Spinal cord (tissue), 10 donors: Measurements from ENCODE around the gene ANKH. TPM values are rescaled to one million over a fixed set of nuclear protein-coding genes. Genes with fewer than 3 reads are reported as not detected.

ENCODE experiments used
- DNase-seq, 6 donors: peaks; one replicate each; pipeline versions ENCODE4 v3.0.0 to v3.0.0-alpha.2; 2013 to 2015; ENCODE audit warnings: low spot score in 6 of 6, low read depth in 4 of 6
- H3K27ac ChIP-seq: one replicate; pipeline ENCODE4 v1.5.1; 2013; ENCODE audit warnings: low read depth, low read length, control low read depth
- H3K27me3 ChIP-seq: one replicate; pipeline ENCODE4 v1.6.1; 2013; ENCODE audit warnings: low read length; ENCODE audit not compliant: control insufficient read depth, insufficient read depth
- H3K36me3 ChIP-seq: one replicate; pipeline ENCODE4 v1.6.1; 2013; ENCODE audit warnings: low read length; ENCODE audit not compliant: control insufficient read depth, insufficient read depth
- H3K4me1 ChIP-seq: one replicate; pipeline ENCODE4 v1.6.1; 2013; ENCODE audit warnings: low read length; ENCODE audit not compliant: control insufficient read depth, insufficient read depth
- H3K4me3 ChIP-seq: one replicate; pipeline ENCODE4 v1.5.1; 2013; ENCODE audit warnings: low read depth, low read length, control low read depth
- H3K9me3 ChIP-seq: one replicate; pipeline ENCODE4 v1.6.1; 2013; ENCODE audit warnings: low read length; ENCODE audit not compliant: control insufficient read depth, insufficient read depth
- WGBS: methylation state at CpG from one replicate; pipeline ENCODE4 v1.1.5; 2013; ENCODE audit warnings: missing lambda C conversion rate; ENCODE audit not compliant: insufficient coverage; 5-methylcytosine and 5-hydroxymethylcytosine counted together
- polyA plus RNA-seq, 2 donors: library from polyadenylated mRNA; unstranded; fragments of 120-200 nt; gene quantifications; one replicate each; pipeline ENCODE4 v1.2.1, GENCODE V29; 2013; ENCODE audit not compliant: insufficient read length in 2 of 2
- total RNA-seq, 2 donors: library from RNA; depleted of rRNA in 1 of 2; stranded (reverse); fragments of 120-200 nt in 1 of 2; fragments of >200 nt in 1 of 2; gene quantifications; one replicate each; pipeline versions ENCODE4 v1.2.3 to v1.2.4, GENCODE V29; 2013 to 2014
- donor health status: healthy.

ANKH gene
- total and polyA plus RNA-seq, 4 donors = 45.2 to 73.8 (median 59.6) TPM

DNA sequence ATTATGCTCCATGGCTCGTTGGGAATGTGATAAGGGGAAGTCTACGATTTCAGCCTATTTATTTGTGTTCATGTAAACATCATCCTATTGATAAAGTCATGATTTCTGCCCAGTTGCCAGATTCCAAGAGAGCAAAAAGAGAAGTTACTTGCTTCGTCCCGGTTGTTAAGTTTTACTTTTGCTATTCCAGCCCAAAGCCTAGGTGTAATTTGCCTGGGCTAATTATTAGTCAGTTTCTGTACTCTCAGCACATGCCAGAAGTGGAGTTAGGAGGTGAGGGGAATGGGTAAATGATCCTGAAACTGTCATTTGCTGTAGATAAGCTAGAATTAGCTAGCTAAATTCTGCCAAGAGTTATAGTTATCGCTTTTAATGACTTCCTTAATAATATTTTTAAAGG is 4.5 kb upstream of the ANKH start:
- H3K4me1 ChIP-seq = peaks cover 3% of the 10 kb centered on the region
- no peaks in the 10 kb centered on the region for H3K36me3 ChIP-seq
- no peak overlapping the region for H3K4me3 ChIP-seq
- no peak overlapping the region for H3K27ac ChIP-seq
- H3K27me3 ChIP-seq = no peaks in the 10 kb centered on the region
- H3K9me3 ChIP-seq = no peaks in the 10 kb centered on the region
- no peak for DNase-seq
- WGBS = no CpG with 5 or more reads among the region's 5 CpGs

DNA sequence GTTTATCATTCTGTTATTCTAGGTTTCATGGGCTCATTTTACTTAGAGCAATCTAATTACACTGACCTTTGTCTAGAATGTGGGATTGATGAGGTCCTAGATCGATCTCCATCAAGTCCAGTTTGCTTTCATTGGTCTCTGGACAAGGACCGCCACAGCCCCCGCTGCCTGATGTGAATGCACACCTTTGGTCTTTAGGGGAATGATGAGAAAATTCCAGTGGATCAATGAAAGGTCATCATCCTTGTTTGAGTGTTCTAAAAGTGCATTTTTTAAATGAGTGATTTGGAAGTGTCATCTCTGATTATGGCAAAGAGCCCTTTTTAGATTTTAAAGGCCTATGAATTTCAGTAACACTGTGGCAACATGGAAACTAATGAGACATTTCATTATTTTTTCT is 2.2 kb upstream of the ANKH start:
- no peak overlapping the region for H3K27ac ChIP-seq
- 92% methylated on average over 2 of the region's 3 CpGs for WGBS
- H3K9me3 ChIP-seq = no peaks in the 10 kb centered on the region
- no peaks in the 10 kb centered on the region for H3K36me3 ChIP-seq
- H3K4me3 ChIP-seq = no peak overlapping the region
- DNase-seq = no peak
- H3K4me1 ChIP-seq = peaks cover 11% of the 10 kb centered on the region
- H3K27me3 ChIP-seq = no peaks in the 10 kb centered on the region

DNA sequence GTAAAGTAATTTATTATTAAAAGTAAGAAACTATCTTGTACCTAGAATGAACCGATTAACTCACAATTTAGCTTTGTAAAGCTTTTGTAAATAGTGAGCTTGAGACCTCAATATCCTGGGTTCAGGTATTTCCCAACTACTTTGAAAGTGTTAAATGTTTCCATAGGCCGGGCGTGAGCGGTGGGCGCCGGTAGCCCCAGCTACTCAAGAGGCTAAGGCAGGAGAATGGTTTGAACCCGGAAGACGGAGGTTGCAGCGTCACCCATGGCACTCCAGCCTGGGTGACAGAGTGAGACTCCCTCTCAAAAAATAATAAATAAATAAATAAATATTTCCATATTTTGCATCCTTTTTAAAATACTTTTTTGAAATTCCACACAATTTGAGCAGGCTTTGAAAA is 1.5 kb upstream of the ANKH start:
- no peaks in the 10 kb centered on the region for H3K27me3 ChIP-seq
- H3K4me1 ChIP-seq = peaks cover 11% of the 10 kb centered on the region
- no CpG with 5 or more reads among the region's 9 CpGs for WGBS
- H3K9me3 ChIP-seq = no peaks in the 10 kb centered on the region
- H3K27ac ChIP-seq = peak overlapping the region; percentile 77
- H3K4me3 ChIP-seq = peak overlapping the region; percentile 53
- H3K36me3 ChIP-seq = no peaks in the 10 kb centered on the region
- no peak for DNase-seq

DNA sequence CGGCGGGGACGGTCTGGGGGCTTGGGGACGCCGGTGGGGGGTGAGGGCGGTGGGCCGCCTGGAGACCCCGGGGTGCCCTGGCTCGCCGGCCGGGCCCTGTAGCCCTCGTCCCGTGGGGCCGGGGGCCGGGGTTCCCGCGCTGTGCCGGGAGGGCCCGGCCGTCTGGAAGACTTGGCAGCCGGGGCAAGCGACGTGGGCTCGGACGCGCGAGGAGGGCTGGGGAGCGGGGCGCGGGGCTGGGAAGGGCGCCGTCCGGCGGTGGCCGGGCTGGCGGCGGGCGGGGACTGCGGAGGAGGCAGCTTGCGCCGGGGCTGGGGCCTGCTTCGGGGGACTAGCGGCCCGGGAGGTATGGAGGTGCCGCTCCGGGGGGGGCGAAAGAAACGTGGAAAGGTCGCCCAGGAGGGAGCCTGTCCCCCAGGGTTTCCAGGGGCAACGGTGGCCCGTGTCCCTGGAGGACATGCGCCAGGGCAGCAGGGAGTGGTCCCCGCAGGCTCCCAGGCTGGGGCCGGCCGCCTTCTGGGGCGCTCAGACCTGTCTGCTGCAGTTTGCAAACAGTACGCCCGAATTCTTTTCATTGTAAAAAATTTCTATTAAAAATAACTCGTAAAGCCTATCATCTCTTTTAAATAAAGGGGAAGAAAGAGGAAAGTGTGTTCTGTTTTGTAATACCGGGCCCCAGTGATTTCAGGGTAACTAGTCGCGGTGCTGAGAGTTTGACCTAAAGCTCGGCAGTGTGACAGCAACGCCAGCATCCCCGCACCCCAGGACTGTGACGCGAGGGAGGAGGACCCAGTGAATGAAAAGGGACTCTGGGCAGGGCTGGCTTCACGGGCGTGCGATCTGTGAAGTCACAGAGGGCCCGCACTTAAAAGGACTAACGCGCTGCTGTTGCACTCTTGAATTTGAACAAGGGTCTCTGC is 752 bp upstream of the ANKH start:
- Histone ChIP-seq H3K27ac (peak overlapping the region; percentile 77), H3K9me3 (no peaks in the 10 kb centered on the region), H3K4me3 (peak overlapping the region; percentile 53), H3K36me3 (no peaks in the 10 kb centered on the region), H3K27me3 (no peaks in the 10 kb centered on the region), H3K4me1 (peaks cover 11% of the 10 kb centered on the region)
- WGBS = under 1% methylated on average over 64 of the region's 73 CpGs
- DNase-seq = peak in 5 of 6 donors; percentile 41 to 85 (median 59)

DNA sequence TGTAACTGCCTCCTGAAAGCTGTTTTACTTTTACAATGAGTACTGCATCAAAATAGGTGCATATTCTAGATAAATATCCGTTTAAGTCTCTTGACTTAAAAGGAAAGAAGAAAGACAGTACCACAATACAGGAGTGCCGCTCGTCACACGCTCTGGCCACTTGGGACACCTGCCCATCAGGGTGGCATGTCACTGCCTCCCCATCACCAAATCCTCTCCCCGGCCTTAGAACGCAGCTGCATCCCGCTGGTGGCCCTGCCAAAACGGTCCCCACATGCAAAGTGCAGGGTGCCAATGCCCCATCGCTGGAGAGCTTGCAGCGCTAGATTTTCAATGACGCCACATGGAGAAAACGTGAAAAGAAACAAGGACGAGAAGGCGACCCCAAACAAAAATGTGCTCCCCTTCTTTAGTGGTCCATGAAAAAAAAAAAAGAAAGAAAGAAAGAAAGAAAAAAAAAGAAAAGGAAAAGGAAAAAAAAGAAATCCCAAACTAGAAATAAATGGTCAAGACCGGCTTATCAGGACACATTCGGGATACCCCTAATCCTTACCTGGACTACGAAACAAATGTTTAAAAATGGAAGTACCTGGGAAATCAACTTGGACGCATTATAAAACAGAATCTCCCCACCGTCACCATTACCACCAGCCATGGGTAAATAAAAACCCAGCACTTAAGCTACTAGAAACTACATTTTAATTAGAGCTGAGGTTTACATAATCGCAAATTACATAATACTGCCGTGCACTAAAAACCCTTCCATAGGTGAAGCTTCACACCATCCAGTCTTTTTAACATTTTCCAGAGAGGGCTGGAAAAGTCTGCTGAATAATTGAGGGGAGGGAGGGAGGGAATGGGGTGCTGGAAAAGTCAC is 1.0 kb downstream of the ANKH start:
- Histone ChIP-seq H3K4me1 (peaks cover 11% of the 10 kb centered on the region), H3K27me3 (no peaks in the 10 kb centered on the region)
- peak in 4 of 6 donors; percentile 26 to 63 (median 45) for DNase-seq

DNA sequence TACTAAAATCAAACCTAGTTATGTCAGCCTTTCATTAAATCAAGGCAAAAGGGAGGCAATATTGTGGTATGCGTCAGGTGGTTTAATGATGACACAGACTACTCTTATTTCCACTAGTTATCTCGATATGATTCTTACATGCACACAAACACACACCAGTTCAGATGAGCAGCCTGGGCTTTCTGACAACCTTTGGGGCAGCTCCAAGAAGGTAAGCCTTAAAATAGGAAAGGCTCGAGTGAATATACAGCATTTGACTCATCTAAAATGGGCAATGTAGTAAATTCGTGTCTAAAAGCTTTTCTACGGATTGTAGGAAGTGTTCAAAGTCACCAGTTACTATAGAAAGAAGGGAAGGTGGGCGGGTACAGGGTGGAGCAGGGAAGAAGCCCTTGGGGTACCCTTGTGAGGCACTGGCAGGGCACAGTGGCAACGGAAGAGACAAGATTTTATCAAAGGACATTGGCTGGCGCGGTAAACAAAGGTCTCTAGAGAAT is 1.9 kb downstream of the ANKH start:
- no peaks in the 10 kb centered on the region for H3K9me3 ChIP-seq
- peak overlapping the region; percentile 76 for H3K4me3 ChIP-seq
- no peaks in the 10 kb centered on the region for H3K27me3 ChIP-seq
- WGBS = 38% methylated on average over 4 of the region's 9 CpGs
- DNase-seq = peak in 1 of 6 donors; percentile 7
- peaks cover 11% of the 10 kb centered on the region for H3K4me1 ChIP-seq
- H3K36me3 ChIP-seq = no peaks in the 10 kb centered on the region
- no peak overlapping the region for H3K27ac ChIP-seq

More for the DNA sequence above, 1.0 kb downstream of the ANKH start:
- peak overlapping the region; percentile 76 for H3K4me3 ChIP-seq
- H3K27ac ChIP-seq = peak overlapping the region; percentile 15
- WGBS = 2% methylated on average over 5 of the region's 21 CpGs
- no peaks in the 10 kb centered on the region for H3K36me3 ChIP-seq
- no peaks in the 10 kb centered on the region for H3K9me3 ChIP-seq

DNA sequence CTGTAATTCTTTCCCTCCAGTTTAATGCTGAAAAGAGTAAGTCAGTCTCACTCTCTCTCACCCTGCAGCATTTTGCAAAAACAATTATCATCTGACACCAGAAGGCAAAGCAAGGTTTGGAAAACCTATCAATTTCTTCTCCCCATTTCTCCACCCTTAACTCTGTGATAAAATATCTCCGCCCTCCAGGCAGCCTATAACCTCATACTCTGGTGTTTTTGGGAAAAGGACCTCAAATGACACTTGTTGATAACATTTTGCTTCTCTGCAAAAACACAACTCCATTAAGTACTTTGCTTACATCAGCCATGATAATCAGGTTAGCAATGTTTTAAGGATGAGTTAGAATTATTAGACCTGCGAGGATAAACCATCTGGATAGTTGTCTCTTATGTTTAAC is 2.3 kb downstream of the ANKH start:
- no CpG with 5 or more reads among the region's 2 CpGs for WGBS
- no peak overlapping the region for H3K27ac ChIP-seq
- H3K36me3 ChIP-seq = no peaks in the 10 kb centered on the region
- no peaks in the 10 kb centered on the region for H3K9me3 ChIP-seq
- H3K4me3 ChIP-seq = peak overlapping the region; percentile 12
- peaks cover 11% of the 10 kb centered on the region for H3K4me1 ChIP-seq
- peak in 1 of 6 donors; percentile 8 for DNase-seq
- no peaks in the 10 kb centered on the region for H3K27me3 ChIP-seq

DNA sequence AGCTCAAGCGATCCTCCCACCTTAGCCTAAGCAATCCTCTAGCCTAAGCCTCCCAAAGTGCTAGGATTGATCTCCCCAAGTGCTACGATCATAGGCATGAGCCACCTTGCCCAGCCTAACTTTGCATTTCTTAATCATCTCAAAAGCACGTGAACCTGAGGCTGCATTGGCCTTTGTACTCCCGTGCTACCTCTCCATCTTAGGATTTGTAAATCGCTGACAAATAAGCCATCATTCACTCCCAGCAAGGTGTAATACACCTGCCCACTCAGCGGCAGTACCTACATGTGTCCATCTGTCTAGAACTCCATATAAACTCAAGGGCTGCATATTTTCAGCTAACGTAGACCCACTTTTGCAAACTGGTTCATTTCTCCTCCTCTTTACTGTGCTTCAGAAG is 2.8 kb downstream of the ANKH start:
- DNase-seq = no peak
- no peaks in the 10 kb centered on the region for H3K36me3 ChIP-seq
- no peaks in the 10 kb centered on the region for H3K9me3 ChIP-seq
- peaks cover 11% of the 10 kb centered on the region for H3K4me1 ChIP-seq
- WGBS = 93% methylated on average over 5 of the region's 7 CpGs
- no peak overlapping the region for H3K4me3 ChIP-seq
- H3K27me3 ChIP-seq = no peaks in the 10 kb centered on the region
- no peak overlapping the region for H3K27ac ChIP-seq

DNA sequence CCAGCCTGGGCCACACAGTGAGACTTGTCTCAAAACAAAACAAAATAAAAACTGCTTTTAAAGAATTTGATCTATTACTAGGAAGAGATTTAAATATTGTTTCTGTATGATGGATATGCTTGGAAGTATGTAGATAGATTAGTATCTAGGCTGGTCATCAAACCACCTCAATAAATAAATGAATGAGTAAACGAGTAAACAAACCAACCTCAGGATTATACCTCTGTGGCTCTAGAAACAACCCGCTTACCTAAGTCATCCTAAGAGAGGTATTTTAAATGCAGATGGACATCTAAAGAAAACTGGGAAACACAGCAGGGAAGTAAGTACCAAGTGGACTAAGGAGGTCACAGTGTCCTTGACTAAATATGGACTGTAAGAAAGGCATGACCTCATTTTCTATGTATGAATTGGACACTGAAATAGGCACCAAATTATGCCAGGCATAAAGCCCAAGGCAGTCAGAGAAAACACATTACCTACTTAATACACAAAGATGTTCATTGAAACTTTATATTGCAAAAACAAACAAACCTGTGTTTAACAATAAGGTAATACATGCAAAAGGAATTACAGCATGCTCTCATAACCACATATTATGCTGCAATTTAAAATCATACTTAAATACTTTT is 7.3 kb downstream of the ANKH start:
- Histone ChIP-seq H3K9me3 (no peaks in the 10 kb centered on the region), H3K4me1 (peaks cover 6% of the 10 kb centered on the region), H3K27me3 (no peaks in the 10 kb centered on the region), H3K36me3 (no peaks in the 10 kb centered on the region), H3K27ac (no peak overlapping the region), H3K4me3 (no peak overlapping the region)
- no peak for DNase-seq
- 100% methylated on average over 1 of the region's 2 CpGs for WGBS
